SK-N-SH (cell line): ENCODE results near the gene VENTX. TPM values are rescaled to one million over a fixed set of nuclear protein-coding genes. Genes with fewer than 3 reads are reported as not detected.

Source experiments
- CTCF ChIA-PET: fragments of 300-600, 350-600 bp; formaldehyde crosslinking; extraction: SDS; loops from one replicate; lab custom pipeline; 2021; lab: Yijun Ruan, JAX
- POLR2A ChIA-PET: fragments of 350-600 bp; sonication (Branson Sonifier 250); formaldehyde crosslinking; extraction: SDS; loops from one replicate; lab custom pipeline; 2020; ENCODE audit warnings: antibody characterized with exemption, inconsistent platforms; lab: Yijun Ruan, JAX
- DNase-seq: peaks from one replicate; pipeline ENCODE4 v3.0.0; 2012
- H2AFZ ChIP-seq: fragments of 200-600 bp; sonication (generic); 2 replicates; pipeline ENCODE4 v1.8.1; 2016; ENCODE audit warnings: antibody characterized with exemption, mild to moderate bottlenecking, low read depth
- H3F3A ChIP-seq: fragments of 200-600 bp; sonication (generic); replicated peaks from 2 replicates; pipeline ENCODE3; 2016; ENCODE audit warnings: antibody characterized with exemption, mild to moderate bottlenecking; ENCODE audit not compliant: insufficient read depth
- H3K27ac ChIP-seq, 2 experiments: fragments of 200-500 bp in 1 of 2; fragments of 200-600 bp in 1 of 2; sonication (Bioruptor generic) in 1 of 2; sonication (generic), shearing (Covaris generic) in 1 of 2; 2 replicates each; pipeline versions ENCODE4 v1.5.1 to v1.6.1; 2014 to 2016; ENCODE audit warnings: low read depth in 2 of 2, inconsistent platforms in 1 of 2, low read length in 1 of 2, mild to moderate bottlenecking in 1 of 2, mixed read lengths in 1 of 2
- H3K27me3 ChIP-seq: fragments of 200-600 bp; sonication (generic), shearing (Covaris generic); 2 replicates; pipeline ENCODE4 v1.6.1; 2016; ENCODE audit warnings: mixed run types; ENCODE audit not compliant: insufficient read depth
- H3K36me3 ChIP-seq, 2 experiments: fragments of 200-500 bp in 1 of 2; fragments of 200-600 bp in 1 of 2; sonication (Bioruptor generic) in 1 of 2; sonication (generic) in 1 of 2; replicated peaks in 1 of 2; 2 replicates each; pipeline versions ENCODE3 to v1.5.1; 2014 to 2016; ENCODE audit warnings: low read length in 1 of 2, mild to moderate bottlenecking in 1 of 2; ENCODE audit not compliant: insufficient read depth in 2 of 2, control insufficient read depth in 1 of 2
- H3K4me1 ChIP-seq, 2 experiments: fragments of 200-500 bp in 1 of 2; fragments of 200-600 bp in 1 of 2; sonication (Bioruptor generic) in 1 of 2; sonication (generic), shearing (Covaris generic) in 1 of 2; 2 replicates each; pipeline versions ENCODE4 v1.5.1 to v1.6.1; 2014 to 2016; ENCODE audit warnings: low read depth in 1 of 2, low read length in 1 of 2, mixed run types in 1 of 2; ENCODE audit not compliant: insufficient read depth in 2 of 2, control insufficient read depth in 1 of 2
- H3K4me2 ChIP-seq: fragments of 200-600 bp; sonication (generic), shearing (Covaris generic); 2 replicates; pipeline ENCODE4 v1.6.1; 2017; ENCODE audit warnings: mixed run types
- H3K4me3 ChIP-seq, 2 experiments: fragments of 200-500 bp in 1 of 2; fragments of 200-600 bp in 1 of 2; sonication (Bioruptor generic) in 1 of 2; sonication (generic), shearing (Covaris generic) in 1 of 2; 2 replicates each; pipeline versions ENCODE4 v1.5.1 to v1.8.1; 2014 to 2016; ENCODE audit warnings: low read depth in 2 of 2, inconsistent platforms in 1 of 2, low read length in 1 of 2, mild to moderate bottlenecking in 1 of 2, mixed read lengths in 1 of 2, moderate library complexity in 1 of 2
- H3K79me2 ChIP-seq: fragments of 200-600 bp; sonication (generic); 2 replicates; pipeline ENCODE4 v1.8.1; 2017; ENCODE audit warnings: mild to moderate bottlenecking; ENCODE audit not compliant: insufficient read depth
- H3K9ac ChIP-seq: fragments of 200-600 bp; sonication (generic); 2 replicates; pipeline ENCODE4 v1.6.1; 2017; ENCODE audit warnings: mixed run types
- H3K9me2 ChIP-seq: fragments of 200-600 bp; sonication (generic); 2 replicates; pipeline ENCODE4 v1.6.1; 2017; ENCODE audit warnings: mixed run types
- H3K9me3 ChIP-seq: fragments of 200-600 bp; sonication (generic); 2 replicates; pipeline ENCODE4 v1.6.1; 2017; ENCODE audit warnings: mixed run types, mild to moderate bottlenecking, moderate library complexity
- H4K20me1 ChIP-seq: fragments of 200-600 bp; sonication (generic); 2 replicates; pipeline ENCODE4 v1.6.1; 2017; ENCODE audit warnings: mild to moderate bottlenecking, mixed run types; ENCODE audit not compliant: insufficient read depth
- CHD2 ChIP-seq: fragments of 150-350 bp; IDR thresholded peaks from 2 replicates; pipeline ENCODE4 v1.6.1; 2018; ENCODE audit warnings: low read length; ENCODE audit not compliant: partially characterized antibody
- ELF1 ChIP-seq: IDR thresholded peaks from 2 replicates; pipeline ENCODE4 v1.4.0; 2012
- EP300 ChIP-seq, 2 experiments: IDR thresholded peaks; 2 replicates each; pipeline versions ENCODE4 v1.4.0 to v1.6.1; 2012; ENCODE audit warnings: borderline replicate concordance in 1 of 2, low read depth in 1 of 2, low read length in 1 of 2
- EZH2phosphoT487 ChIP-seq: fragments of 200-600 bp; sonication (generic); IDR thresholded peaks from 2 replicates; pipeline ENCODE4 v1.6.1; 2017; ENCODE audit warnings: low read depth, mixed run types, mild to moderate bottlenecking, antibody characterized with exemption, moderate library complexity, borderline replicate concordance
- FOSL2 ChIP-seq: IDR thresholded peaks from 2 replicates; pipeline ENCODE4 v1.4.0; 2012; ENCODE audit warnings: low read depth, mild to moderate bottlenecking, moderate library complexity, borderline replicate concordance
- GATA2 ChIP-seq: sonication (generic); formaldehyde crosslinking; IDR thresholded peaks from 2 replicates; pipeline ENCODE4 v1.5.0; 2020; ENCODE audit warnings: mild to moderate bottlenecking, missing genetic modification reagents
- MXI1 ChIP-seq: IDR thresholded peaks from 2 replicates; pipeline ENCODE4 v1.6.1; 2012; ENCODE audit warnings: mild to moderate bottlenecking, low read depth, low read length, improper control_type of control experiment
- POLR2AphosphoS5 ChIP-seq: IDR thresholded peaks from 2 replicates; pipeline ENCODE4 v1.6.1; 2012; ENCODE audit warnings: low read depth, low read length
- RAD21 ChIP-seq: IDR thresholded peaks from 2 replicates; pipeline ENCODE4 v1.6.1; 2012; ENCODE audit warnings: mild to moderate bottlenecking, low read length
- RCOR1 ChIP-seq: fragments of 150-350 bp; IDR thresholded peaks from 2 replicates; pipeline ENCODE4 v1.6.1; 2017; ENCODE audit warnings: antibody characterized with exemption, low read length
- RXRA ChIP-seq: IDR thresholded peaks from 2 replicates; pipeline ENCODE4 v1.4.0; 2012; ENCODE audit warnings: low read depth, mild to moderate bottlenecking, borderline replicate concordance
- SMC3 ChIP-seq: IDR thresholded peaks from 2 replicates; pipeline ENCODE4 v1.6.1; 2012; ENCODE audit warnings: low read depth, low read length, improper control_type of control experiment
- TCF12 ChIP-seq: IDR thresholded peaks from 2 replicates; pipeline ENCODE4 v1.4.0; 2012
- YY1 ChIP-seq: IDR thresholded peaks from 2 replicates; pipeline ENCODE4 v1.4.0; 2012; ENCODE audit warnings: low read depth, mild to moderate bottlenecking
- WGBS: methylation state at CpG from one replicate; pipeline ENCODE4 v1.1.6; 2017; ENCODE audit warnings: low lambda C conversion rate; 5-methylcytosine and 5-hydroxymethylcytosine counted together
- polyA plus RNA-seq, 3 experiments: library from polyadenylated mRNA; depleted of rRNA; stranded (reverse); fragments of >200 nt; gene quantifications; 2 replicates each; pipeline ENCODE4 v1.2.3, GENCODE V29; 2012
- TF ChIP-seq, protein P1 (sequence below): fragments of 150-350 bp; IDR thresholded peaks from 2 replicates; pipeline ENCODE4 v1.6.1; 2017; ENCODE audit warnings: antibody characterized with exemption, low read length, low read depth, borderline replicate concordance
- TF ChIP-seq, protein P2 (sequence below): IDR thresholded peaks from 2 replicates; pipeline ENCODE4 v1.6.1; 2012; ENCODE audit warnings: mild to moderate bottlenecking, low read depth, low read length, moderate library complexity
- TF ChIP-seq, protein P3 (sequence below): IDR thresholded peaks from 2 replicates; pipeline ENCODE4 v1.4.0; 2012; ENCODE audit warnings: low read depth, borderline replicate concordance
- TF ChIP-seq, protein P4 (sequence below): IDR thresholded peaks from 2 replicates; pipeline ENCODE4 v1.4.0; 2012; ENCODE audit warnings: low read depth
- TF ChIP-seq, protein P5 (sequence below): fragments of 200-600 bp; sonication (generic); IDR thresholded peaks from 2 replicates; pipeline ENCODE4 v1.6.1; 2017; ENCODE audit warnings: antibody characterized with exemption, mild to moderate bottlenecking, moderate library complexity
- TF ChIP-seq, protein P6 (sequence below): fragments of 150-350 bp; IDR thresholded peaks from 2 replicates; pipeline ENCODE4 v1.6.1; 2016; ENCODE audit warnings: mild to moderate bottlenecking, low read depth, low read length

VENTX gene
- polyA plus RNA-seq, 1 of the 3 experiments (the other 2 are of a cell fraction): not detected

DNA sequence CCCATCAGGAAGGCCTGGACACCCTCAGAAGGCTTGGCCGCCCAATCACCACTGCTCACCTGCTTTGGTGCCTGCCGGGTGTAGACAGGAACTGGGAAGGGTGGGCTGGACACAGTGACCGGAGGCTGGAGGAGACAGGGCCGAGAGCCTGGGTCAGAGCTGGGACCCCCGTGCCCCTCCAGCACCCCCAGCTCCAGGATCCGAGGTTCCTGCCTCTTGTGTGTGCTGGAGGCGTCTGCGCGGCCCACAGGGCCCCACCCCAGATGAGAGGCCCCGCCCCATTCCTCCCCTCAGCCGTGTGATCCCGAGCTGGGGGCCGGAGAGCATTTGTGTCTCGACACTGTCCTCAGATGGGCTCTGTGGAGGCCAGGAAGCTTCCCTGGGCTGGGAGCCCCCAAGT, 29.6 kb downstream of the VENTX start (continued):
- no peak for TF ChIP-seq RXRA
- TF ChIP-seq SMC3: no peak
- no peak for TF ChIP-seq ELF1
- TF ChIP-seq MXI1: no peak

DNA sequence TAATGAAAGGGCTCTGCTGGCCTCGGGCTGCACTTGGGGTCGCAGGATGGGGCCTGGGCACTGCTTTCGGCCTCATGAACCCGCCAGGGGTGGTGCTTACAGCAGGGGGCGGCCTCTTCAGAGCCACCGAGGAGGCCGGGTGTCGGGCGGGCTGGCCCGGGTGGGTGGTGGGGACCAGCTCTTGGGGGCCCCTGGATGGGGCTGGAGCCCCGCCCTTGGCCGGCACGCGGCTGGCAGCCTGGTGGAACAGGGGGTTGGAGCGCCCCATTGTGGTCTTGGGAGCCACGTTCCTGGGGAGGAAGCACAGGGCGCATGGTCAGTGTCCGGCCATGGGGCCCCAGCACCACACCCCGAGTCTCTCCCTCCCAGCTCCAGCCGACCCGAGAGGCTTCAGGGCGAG, 30.2 kb downstream of the VENTX start:
- 80% methylated on average over 2 of the region's 22 CpGs for WGBS
- Histone ChIP-seq H3K4me1 (peaks cover 0 to 1% of the 10 kb centered on the region in 2 experiments; a peak in 1 of 4 replicates), H3K4me3 (no peak overlapping the region), H2AFZ (no peak overlapping the region), H3K27ac (no peak overlapping the region), H3F3A (no peaks in the 10 kb centered on the region), H3K9ac (no peak overlapping the region), H3K79me2 (no peaks in the 10 kb centered on the region), H3K4me2 (no peak overlapping the region), H3K9me2 (no peaks in the 10 kb centered on the region), H3K9me3 (no peaks in the 10 kb centered on the region), H3K27me3 (no peaks in the 10 kb centered on the region), H4K20me1 (no peaks in the 10 kb centered on the region), H3K36me3 (no peaks in the 10 kb centered on the region)
- TF ChIP-seq, protein P1, sequence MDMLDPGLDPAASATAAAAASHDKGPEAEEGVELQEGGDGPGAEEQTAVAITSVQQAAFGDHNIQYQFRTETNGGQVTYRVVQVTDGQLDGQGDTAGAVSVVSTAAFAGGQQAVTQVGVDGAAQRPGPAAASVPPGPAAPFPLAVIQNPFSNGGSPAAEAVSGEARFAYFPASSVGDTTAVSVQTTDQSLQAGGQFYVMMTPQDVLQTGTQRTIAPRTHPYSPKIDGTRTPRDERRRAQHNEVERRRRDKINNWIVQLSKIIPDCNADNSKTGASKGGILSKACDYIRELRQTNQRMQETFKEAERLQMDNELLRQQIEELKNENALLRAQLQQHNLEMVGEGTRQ: no peak
- TF ChIP-seq POLR2AphosphoS5 (no peak), CHD2 (no peak), EZH2phosphoT487 (no peak), GATA2 (no peak), EP300 (IDR thresholded peaks at IDR 0.05; ENCODE audit: borderline replicate concordance in 1 of 2, low read depth in 1 of 2, low read length in 1 of 2) (no peak), RCOR1 (no peak), FOSL2 (no peak), TCF12 (no peak), RAD21 (no peak), YY1 (no peak)
- TF ChIP-seq, protein P2, sequence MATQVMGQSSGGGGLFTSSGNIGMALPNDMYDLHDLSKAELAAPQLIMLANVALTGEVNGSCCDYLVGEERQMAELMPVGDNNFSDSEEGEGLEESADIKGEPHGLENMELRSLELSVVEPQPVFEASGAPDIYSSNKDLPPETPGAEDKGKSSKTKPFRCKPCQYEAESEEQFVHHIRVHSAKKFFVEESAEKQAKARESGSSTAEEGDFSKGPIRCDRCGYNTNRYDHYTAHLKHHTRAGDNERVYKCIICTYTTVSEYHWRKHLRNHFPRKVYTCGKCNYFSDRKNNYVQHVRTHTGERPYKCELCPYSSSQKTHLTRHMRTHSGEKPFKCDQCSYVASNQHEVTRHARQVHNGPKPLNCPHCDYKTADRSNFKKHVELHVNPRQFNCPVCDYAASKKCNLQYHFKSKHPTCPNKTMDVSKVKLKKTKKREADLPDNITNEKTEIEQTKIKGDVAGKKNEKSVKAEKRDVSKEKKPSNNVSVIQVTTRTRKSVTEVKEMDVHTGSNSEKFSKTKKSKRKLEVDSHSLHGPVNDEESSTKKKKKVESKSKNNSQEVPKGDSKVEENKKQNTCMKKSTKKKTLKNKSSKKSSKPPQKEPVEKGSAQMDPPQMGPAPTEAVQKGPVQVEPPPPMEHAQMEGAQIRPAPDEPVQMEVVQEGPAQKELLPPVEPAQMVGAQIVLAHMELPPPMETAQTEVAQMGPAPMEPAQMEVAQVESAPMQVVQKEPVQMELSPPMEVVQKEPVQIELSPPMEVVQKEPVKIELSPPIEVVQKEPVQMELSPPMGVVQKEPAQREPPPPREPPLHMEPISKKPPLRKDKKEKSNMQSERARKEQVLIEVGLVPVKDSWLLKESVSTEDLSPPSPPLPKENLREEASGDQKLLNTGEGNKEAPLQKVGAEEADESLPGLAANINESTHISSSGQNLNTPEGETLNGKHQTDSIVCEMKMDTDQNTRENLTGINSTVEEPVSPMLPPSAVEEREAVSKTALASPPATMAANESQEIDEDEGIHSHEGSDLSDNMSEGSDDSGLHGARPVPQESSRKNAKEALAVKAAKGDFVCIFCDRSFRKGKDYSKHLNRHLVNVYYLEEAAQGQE: no peak
- TF ChIP-seq, protein P3, sequence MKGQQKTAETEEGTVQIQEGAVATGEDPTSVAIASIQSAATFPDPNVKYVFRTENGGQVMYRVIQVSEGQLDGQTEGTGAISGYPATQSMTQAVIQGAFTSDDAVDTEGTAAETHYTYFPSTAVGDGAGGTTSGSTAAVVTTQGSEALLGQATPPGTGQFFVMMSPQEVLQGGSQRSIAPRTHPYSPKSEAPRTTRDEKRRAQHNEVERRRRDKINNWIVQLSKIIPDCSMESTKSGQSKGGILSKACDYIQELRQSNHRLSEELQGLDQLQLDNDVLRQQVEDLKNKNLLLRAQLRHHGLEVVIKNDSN: no peak
- TF ChIP-seq, protein P4, sequence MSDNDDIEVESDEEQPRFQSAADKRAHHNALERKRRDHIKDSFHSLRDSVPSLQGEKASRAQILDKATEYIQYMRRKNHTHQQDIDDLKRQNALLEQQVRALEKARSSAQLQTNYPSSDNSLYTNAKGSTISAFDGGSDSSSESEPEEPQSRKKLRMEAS: no peak
- TF ChIP-seq, protein P5, sequence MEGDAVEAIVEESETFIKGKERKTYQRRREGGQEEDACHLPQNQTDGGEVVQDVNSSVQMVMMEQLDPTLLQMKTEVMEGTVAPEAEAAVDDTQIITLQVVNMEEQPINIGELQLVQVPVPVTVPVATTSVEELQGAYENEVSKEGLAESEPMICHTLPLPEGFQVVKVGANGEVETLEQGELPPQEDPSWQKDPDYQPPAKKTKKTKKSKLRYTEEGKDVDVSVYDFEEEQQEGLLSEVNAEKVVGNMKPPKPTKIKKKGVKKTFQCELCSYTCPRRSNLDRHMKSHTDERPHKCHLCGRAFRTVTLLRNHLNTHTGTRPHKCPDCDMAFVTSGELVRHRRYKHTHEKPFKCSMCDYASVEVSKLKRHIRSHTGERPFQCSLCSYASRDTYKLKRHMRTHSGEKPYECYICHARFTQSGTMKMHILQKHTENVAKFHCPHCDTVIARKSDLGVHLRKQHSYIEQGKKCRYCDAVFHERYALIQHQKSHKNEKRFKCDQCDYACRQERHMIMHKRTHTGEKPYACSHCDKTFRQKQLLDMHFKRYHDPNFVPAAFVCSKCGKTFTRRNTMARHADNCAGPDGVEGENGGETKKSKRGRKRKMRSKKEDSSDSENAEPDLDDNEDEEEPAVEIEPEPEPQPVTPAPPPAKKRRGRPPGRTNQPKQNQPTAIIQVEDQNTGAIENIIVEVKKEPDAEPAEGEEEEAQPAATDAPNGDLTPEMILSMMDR: no peak
- TF ChIP-seq, protein P6, sequence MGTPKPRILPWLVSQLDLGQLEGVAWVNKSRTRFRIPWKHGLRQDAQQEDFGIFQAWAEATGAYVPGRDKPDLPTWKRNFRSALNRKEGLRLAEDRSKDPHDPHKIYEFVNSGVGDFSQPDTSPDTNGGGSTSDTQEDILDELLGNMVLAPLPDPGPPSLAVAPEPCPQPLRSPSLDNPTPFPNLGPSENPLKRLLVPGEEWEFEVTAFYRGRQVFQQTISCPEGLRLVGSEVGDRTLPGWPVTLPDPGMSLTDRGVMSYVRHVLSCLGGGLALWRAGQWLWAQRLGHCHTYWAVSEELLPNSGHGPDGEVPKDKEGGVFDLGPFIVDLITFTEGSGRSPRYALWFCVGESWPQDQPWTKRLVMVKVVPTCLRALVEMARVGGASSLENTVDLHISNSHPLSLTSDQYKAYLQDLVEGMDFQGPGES: no peak
- CTCF ChIA-PET: no interaction called here
- no peak for DNase-seq
- POLR2A ChIA-PET: no interaction called here
